Activated CD8-positive, alpha-beta T cell treated with anti-CD3 and anti-CD28 coated beads, Interleukin-2, amount 10 ng/mL, durations not matched to agents 7 days and 5 days (primary cell): ENCODE data around the gene NFIA. TPM values are rescaled to one million over a fixed set of nuclear protein-coding genes. Genes with fewer than 3 reads are reported as not detected.

Experiments
- ATAC-seq: fragments of 150-1000 bp; cut with Tn5 transposase; one replicate; pipeline ENCODE4 v1.10.0; 2021; ENCODE audit warnings: moderate library complexity
- CTCF ChIA-PET: fragments of 350-600 bp; sonication (Branson Sonifier 250); formaldehyde crosslinking; loops from one replicate; lab custom pipeline; 2021; ENCODE audit warnings: antibody characterized with exemption; lab: Charles Lee
- POLR2A ChIA-PET: fragments of 350-600 bp; sonication (Branson Sonifier 250); formaldehyde crosslinking; loops from one replicate; lab custom pipeline; 2021; ENCODE audit warnings: antibody characterized with exemption; lab: Charles Lee
- DNase-seq: peaks from one replicate; pipeline ENCODE4 v3.0.0-alpha.2; 2020
- H3K27ac Mint-ChIP-seq: one replicate; pipeline ENCODE4 v1.8.0; 2021; ENCODE audit warnings: mild to moderate bottlenecking, mixed read lengths
- H3K27me3 Mint-ChIP-seq: one replicate; pipeline ENCODE4 v1.8.0; 2021; ENCODE audit warnings: low read depth, mixed read lengths
- H3K36me3 Mint-ChIP-seq: one replicate; pipeline ENCODE4 v1.8.0; 2021; ENCODE audit warnings: low read depth, mixed read lengths
- H3K4me1 Mint-ChIP-seq: one replicate; pipeline ENCODE4 v1.8.0; 2021; ENCODE audit warnings: low read depth, mixed read lengths
- H3K4me3 Mint-ChIP-seq: one replicate; pipeline ENCODE4 v1.8.0; 2021; ENCODE audit warnings: mild to moderate bottlenecking, mixed read lengths
- H3K9me3 Mint-ChIP-seq: one replicate; pipeline ENCODE4 v1.8.0; 2022; ENCODE audit warnings: mixed read lengths; ENCODE audit not compliant: insufficient read depth
- total RNA-seq, 2 experiments: library from RNA; stranded (reverse); gene quantifications; one replicate each; pipeline ENCODE4 v1.2.3, GENCODE V29; 2021

The NFIA gene
- total RNA-seq, 2 experiments from 2014 or later: 0.66 to 0.78 TPM

- Mint-ChIP-seq H3K9me3 (no peaks in the 10 kb centered on the region), H3K4me1 (no peaks in the 10 kb centered on the region), H3K27ac (no peak overlapping the region), H3K27me3 (peaks cover 2% of the 10 kb centered on the region), H3K4me3 (no peak overlapping the region), H3K36me3 (no peaks in the 10 kb centered on the region)
- DNase-seq: no peak
- no peak for ATAC-seq
- CTCF ChIA-PET: interaction anchor here (0.9 kb wide), 1 partner anchor 538 kb away, joined by 3 read pairs; no protein-coding TSS in a partner anchor
- POLR2A ChIA-PET: no interaction called here
Observed at GRCh38 chr1:61372944-61373343, 290.6 kb downstream of the NFIA start.

GRCh38 chr1:61374156-61374555 lies 291.8 kb downstream of the NFIA start:
- ChIA-PET POLR2A (no interaction called here), CTCF (no interaction called here)
- peaks cover 2% of the 10 kb centered on the region for H3K27me3 Mint-ChIP-seq
- H3K4me3 Mint-ChIP-seq: no peak overlapping the region
- no peak for DNase-seq
- H3K27ac Mint-ChIP-seq: no peak overlapping the region
- ATAC-seq: no peak
- no peaks in the 10 kb centered on the region for H3K9me3 Mint-ChIP-seq
- H3K4me1 Mint-ChIP-seq: no peaks in the 10 kb centered on the region
- no peaks in the 10 kb centered on the region for H3K36me3 Mint-ChIP-seq

GRCh38 chr1:61375082-61375880 lies 292.9 kb downstream of the NFIA start:
- POLR2A ChIA-PET: no interaction called here
- H3K27me3 Mint-ChIP-seq: peaks cover 2% of the 10 kb centered on the region
- no peaks in the 10 kb centered on the region for H3K4me1 Mint-ChIP-seq
- H3K36me3 Mint-ChIP-seq: no peaks in the 10 kb centered on the region
- DNase-seq (no peak), ATAC-seq (no peak)
- no peak overlapping the region for H3K27ac Mint-ChIP-seq
- no peaks in the 10 kb centered on the region for H3K9me3 Mint-ChIP-seq
- CTCF ChIA-PET: no interaction called here
- no peak overlapping the region for H3K4me3 Mint-ChIP-seq

- peaks cover 2% of the 10 kb centered on the region for H3K27me3 Mint-ChIP-seq
- POLR2A ChIA-PET: no interaction called here
- DNase-seq (no peak), ATAC-seq (no peak)
- no peaks in the 10 kb centered on the region for H3K9me3 Mint-ChIP-seq
- H3K27ac Mint-ChIP-seq: no peak overlapping the region
- no peaks in the 10 kb centered on the region for H3K36me3 Mint-ChIP-seq
- CTCF ChIA-PET: no interaction called here
- no peaks in the 10 kb centered on the region for H3K4me1 Mint-ChIP-seq
- no peak overlapping the region for H3K4me3 Mint-ChIP-seq
Observed at GRCh38 chr1:61376151-61376550, 293.8 kb downstream of the NFIA start.

GRCh38 chr1:61377242-61377958 lies 295.0 kb downstream of the NFIA start:
- Mint-ChIP-seq H3K9me3 (no peaks in the 10 kb centered on the region), H3K4me3 (no peak overlapping the region), H3K27me3 (peaks cover 2% of the 10 kb centered on the region), H3K36me3 (no peaks in the 10 kb centered on the region), H3K4me1 (no peaks in the 10 kb centered on the region), H3K27ac (no peak overlapping the region)
- ChIA-PET POLR2A (no interaction called here), CTCF (no interaction called here)
- no peak for ATAC-seq
- no peak for DNase-seq

- Mint-ChIP-seq H3K27me3 (no peaks in the 10 kb centered on the region), H3K4me3 (no peak overlapping the region), H3K4me1 (no peaks in the 10 kb centered on the region), H3K36me3 (no peaks in the 10 kb centered on the region), H3K9me3 (no peaks in the 10 kb centered on the region), H3K27ac (no peak overlapping the region)
- ChIA-PET POLR2A (no interaction called here), CTCF (no interaction called here)
- DNase-seq (no peak), ATAC-seq (no peak)
Observed at GRCh38 chr1:61378494-61379180, 296.3 kb downstream of the NFIA start.

GRCh38 chr1:61379693-61380092 lies 297.3 kb downstream of the NFIA start:
- H3K27ac Mint-ChIP-seq: no peak overlapping the region
- CTCF ChIA-PET: no interaction called here
- no peak for DNase-seq
- no peak for ATAC-seq
- H3K27me3 Mint-ChIP-seq: no peaks in the 10 kb centered on the region
- H3K9me3 Mint-ChIP-seq: no peaks in the 10 kb centered on the region
- POLR2A ChIA-PET: no interaction called here
- no peaks in the 10 kb centered on the region for H3K4me1 Mint-ChIP-seq
- no peaks in the 10 kb centered on the region for H3K36me3 Mint-ChIP-seq
- H3K4me3 Mint-ChIP-seq: no peak overlapping the region

GRCh38 chr1:61380561-61380960 lies 298.2 kb downstream of the NFIA start:
- Mint-ChIP-seq H3K27ac (no peak overlapping the region), H3K4me3 (no peak overlapping the region), H3K9me3 (no peaks in the 10 kb centered on the region), H3K36me3 (no peaks in the 10 kb centered on the region), H3K27me3 (no peaks in the 10 kb centered on the region), H3K4me1 (no peaks in the 10 kb centered on the region)
- POLR2A ChIA-PET: no interaction called here
- CTCF ChIA-PET: no interaction called here
- ATAC-seq (no peak), DNase-seq (no peak)

- Mint-ChIP-seq H3K4me1 (peaks cover 9% of the 10 kb centered on the region), H3K27ac (no peak overlapping the region), H3K27me3 (no peaks in the 10 kb centered on the region), H3K36me3 (no peaks in the 10 kb centered on the region), H3K4me3 (no peak overlapping the region), H3K9me3 (no peaks in the 10 kb centered on the region)
- POLR2A ChIA-PET: no interaction called here
- no peak for DNase-seq
- CTCF ChIA-PET: no interaction called here
- no peak for ATAC-seq
Observed at GRCh38 chr1:61386323-61386722, 304.0 kb downstream of the NFIA start.

GRCh38 chr1:61386770-61387169 lies 304.4 kb downstream of the NFIA start:
- H3K27ac Mint-ChIP-seq: no peak overlapping the region
- no peaks in the 10 kb centered on the region for H3K9me3 Mint-ChIP-seq
- DNase-seq: no peak
- no peaks in the 10 kb centered on the region for H3K27me3 Mint-ChIP-seq
- peaks cover 9% of the 10 kb centered on the region for H3K4me1 Mint-ChIP-seq
- ChIA-PET POLR2A (no interaction called here), CTCF (interaction anchor here (0.6 to 1.3 kb wide), 2 partner anchors 120 to 202 kb away, joined by 3 to 5 read pairs; no protein-coding TSS in a partner anchor)
- no peak for ATAC-seq
- no peaks in the 10 kb centered on the region for H3K36me3 Mint-ChIP-seq
- H3K4me3 Mint-ChIP-seq: no peak overlapping the region

GRCh38 chr1:61387829-61388228 lies 305.5 kb downstream of the NFIA start:
- H3K27ac Mint-ChIP-seq: no peak overlapping the region
- ChIA-PET CTCF (interaction anchor here (0.6 to 1.3 kb wide), 2 partner anchors 201 to 1134 kb away, joined by 3 to 5 read pairs; no protein-coding TSS in a partner anchor), POLR2A (no interaction called here)
- ATAC-seq (no peak), DNase-seq (no peak)
- H3K4me3 Mint-ChIP-seq: no peak overlapping the region
- no peaks in the 10 kb centered on the region for H3K9me3 Mint-ChIP-seq
- no peaks in the 10 kb centered on the region for H3K36me3 Mint-ChIP-seq
- peaks cover 9% of the 10 kb centered on the region for H3K4me1 Mint-ChIP-seq
- no peaks in the 10 kb centered on the region for H3K27me3 Mint-ChIP-seq

GRCh38 chr1:61388566-61388965 lies 306.2 kb downstream of the NFIA start:
- Mint-ChIP-seq H3K9me3 (no peaks in the 10 kb centered on the region), H3K27ac (no peak overlapping the region), H3K4me3 (no peak overlapping the region), H3K27me3 (no peaks in the 10 kb centered on the region), H3K4me1 (peaks cover 9% of the 10 kb centered on the region), H3K36me3 (no peaks in the 10 kb centered on the region)
- ATAC-seq: no peak
- POLR2A ChIA-PET: no interaction called here
- DNase-seq: no peak
- CTCF ChIA-PET: no interaction called here
